Dermis blood vessel endothelial cell (primary cell): ENCODE data around the gene MXRA7. TPM values are rescaled to one million over a fixed set of nuclear protein-coding genes. Genes with fewer than 3 reads are reported as not detected.
"Not testable (repeated sequence)": the region's sequence is repeated elsewhere in the genome, so short reads cannot be mapped to it uniquely, and the experiment has no call there.

Source experiments
- DNase-seq: peaks from one replicate; pipeline ENCODE4 v3.0.0; 2010
- total RNA-seq: library from RNA; depleted of rRNA; stranded (reverse); fragments of >200 nt; gene quantifications from 2 replicates; pipeline ENCODE4 v1.2.3, GENCODE V29; 2014

Gene MXRA7
- total RNA-seq, 1 donor from 2014 or later, result 131 TPM

- peak; percentile 48 for DNase-seq
Measured at GRCh38 chr17:76735006-76735405, 24.2 kb upstream of the MXRA7 start.

- DNase-seq, result peak; percentile 74
Measured at GRCh38 chr17:76734080-76734840, 23.5 kb upstream of the MXRA7 start.

GRCh38 chr17:76733618-76733957, 22.8 kb upstream of the MXRA7 start:
- DNase-seq, result no peak

DNA sequence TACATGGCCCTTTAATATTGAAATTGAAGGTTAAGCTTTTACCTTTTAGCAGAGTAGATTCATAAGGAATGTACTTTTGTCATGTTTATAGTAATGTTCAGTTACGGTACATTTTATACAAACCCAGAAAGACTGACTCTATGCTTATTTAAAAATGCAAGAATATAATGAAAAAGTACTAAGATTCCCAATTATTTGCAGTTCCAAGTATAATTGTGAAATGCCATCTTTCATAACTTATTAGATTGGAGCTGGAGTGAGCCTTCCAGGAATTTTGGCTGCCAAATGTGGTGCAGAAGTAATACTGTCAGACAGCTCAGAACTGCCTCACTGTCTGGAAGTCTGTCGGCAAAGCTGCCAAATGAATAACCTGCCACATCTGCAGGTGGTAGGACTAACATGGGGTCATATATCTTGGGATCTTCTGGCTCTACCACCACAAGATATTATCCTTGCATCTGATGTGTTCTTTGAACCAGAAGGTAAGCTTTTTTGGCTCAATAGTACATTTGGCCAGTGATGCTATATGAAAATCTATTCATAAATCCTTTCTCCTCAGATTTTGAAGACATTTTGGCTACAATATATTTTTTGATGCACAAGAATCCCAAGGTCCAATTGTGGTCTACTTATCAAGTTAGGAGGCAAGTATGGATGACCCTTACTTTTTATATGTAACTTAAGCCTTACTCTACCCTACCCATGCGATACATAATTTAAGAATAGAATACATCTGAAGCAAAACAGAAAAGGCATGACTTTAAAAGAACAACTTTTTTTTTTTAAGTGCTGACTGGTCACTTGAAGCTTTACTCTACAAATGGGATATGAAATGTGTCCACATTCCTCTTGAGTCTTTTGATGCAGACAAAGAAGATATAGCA, 22.2 kb upstream of the MXRA7 start:
- no peak for DNase-seq

DNA sequence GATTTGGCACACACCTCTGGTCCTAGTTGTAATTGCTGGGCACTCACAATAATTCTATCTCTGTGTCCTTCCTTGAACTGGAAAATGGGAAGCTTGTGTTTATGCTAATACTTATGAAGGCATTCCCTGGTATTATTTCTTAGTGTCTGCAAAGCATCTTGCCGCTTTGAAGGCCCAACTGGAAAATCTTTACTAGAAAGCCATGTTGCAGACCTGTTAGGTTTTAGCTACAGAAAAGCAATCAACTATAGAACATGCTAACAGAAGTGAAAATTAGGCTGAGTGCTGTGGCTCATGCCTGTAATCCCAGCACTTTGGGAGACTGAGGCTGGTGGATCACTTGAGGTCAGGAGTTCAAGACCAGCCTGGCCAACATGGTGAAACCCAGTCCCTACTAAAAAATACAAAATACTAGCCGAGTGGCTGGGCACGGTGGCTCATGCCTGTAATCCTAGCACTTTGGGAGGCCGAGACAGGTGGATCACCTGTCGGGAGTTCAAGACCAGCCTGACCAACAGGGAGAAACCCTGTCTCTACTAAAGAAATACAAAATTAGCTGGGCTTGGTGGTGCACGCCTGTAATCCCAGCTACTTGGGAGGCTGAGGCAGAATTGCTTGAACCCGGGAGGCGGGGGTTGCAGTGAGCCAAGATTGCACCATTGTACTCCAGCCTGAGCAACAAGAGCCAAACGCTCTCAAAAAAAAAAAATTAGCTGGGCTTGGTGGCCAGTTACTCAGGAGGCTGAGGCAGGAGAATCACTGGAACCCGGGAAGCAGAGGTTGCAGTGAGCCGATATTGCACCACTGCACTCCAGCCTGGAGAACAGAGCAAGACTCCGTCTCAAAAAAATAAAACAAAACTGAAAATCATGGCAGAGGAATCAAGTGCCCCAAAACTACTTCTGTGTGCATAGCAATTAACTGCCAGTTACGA, 21.3 kb upstream of the MXRA7 start:
- not testable (repeated sequence) for DNase-seq

DNA sequence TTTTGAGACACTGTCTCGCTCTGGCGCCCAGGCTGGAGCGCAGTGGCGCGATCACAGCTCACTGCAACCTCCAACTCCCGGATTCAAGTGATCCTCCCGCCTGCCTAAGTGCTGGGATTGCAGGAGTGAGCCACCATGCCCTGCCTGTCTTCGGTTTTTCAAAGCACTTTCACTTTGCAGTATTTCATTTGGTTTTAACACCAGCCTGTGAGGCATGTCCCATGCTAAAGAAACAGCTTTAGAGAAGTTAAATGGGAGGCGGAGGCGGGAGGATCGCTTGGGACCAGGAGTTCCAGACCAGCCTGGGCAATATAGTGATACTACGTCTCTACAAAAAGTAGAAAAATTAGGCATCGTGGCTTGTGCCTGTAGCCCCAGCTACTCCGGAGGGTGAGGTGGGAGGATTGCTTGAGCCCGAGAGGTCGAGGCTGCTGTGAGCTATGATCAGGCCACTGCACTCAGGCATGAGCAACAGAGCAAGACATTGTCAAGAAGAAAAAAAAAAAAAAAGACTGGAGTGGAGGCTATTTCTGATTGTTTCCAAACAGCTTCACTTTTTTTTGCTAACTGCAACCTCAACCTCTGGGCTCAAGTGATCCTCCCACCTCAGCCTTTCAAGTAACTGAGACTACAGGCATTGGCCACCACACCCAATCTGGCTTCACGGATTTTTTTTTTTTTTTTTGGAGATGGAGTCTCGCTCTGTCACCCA, 17.1 kb upstream of the MXRA7 start:
- DNase-seq, result peak; percentile 24

- DNase-seq, result peak; percentile 89
Measured at GRCh38 chr17:76726776-76727718, 16.3 kb upstream of the MXRA7 start, which contains the start of gene METTL23. Gene METTL23 (plus strand): TSS chr17:76726839. CDS start chr17:76729711, 2,872 bp downstream.

GRCh38 chr17:76726231-76726775, 15.5 kb upstream of the MXRA7 start, which contains the start of gene JMJD6:
Gene JMJD6 (minus strand): TSS chr17:76726606. CDS start chr17:76726475, 131 bp downstream.
- peak; percentile 97 for DNase-seq

GRCh38 chr17:76725580-76726230, 14.9 kb upstream of the MXRA7 start:
- DNase-seq, result peak; percentile 56

DNA sequence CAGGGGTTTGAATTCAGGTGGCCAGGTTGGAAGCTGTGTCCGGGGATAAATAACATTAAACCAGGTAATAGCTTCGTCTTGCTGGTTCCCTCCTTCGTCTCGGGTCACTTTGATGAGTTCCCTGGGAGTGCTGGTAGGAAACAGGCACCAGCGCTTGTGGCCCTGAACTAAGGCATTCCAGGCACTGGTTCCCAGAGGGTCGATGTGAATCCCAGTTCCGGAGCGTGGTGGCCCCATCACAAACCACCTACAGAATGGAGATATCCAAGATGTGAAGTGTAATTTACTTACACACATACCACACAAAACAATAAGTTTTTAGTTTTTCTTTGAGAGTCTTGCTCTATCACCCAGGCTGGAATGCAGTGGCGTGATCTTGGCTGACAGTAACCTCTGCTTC, 13.0 kb upstream of the MXRA7 start:
- DNase-seq, result no peak

DNA sequence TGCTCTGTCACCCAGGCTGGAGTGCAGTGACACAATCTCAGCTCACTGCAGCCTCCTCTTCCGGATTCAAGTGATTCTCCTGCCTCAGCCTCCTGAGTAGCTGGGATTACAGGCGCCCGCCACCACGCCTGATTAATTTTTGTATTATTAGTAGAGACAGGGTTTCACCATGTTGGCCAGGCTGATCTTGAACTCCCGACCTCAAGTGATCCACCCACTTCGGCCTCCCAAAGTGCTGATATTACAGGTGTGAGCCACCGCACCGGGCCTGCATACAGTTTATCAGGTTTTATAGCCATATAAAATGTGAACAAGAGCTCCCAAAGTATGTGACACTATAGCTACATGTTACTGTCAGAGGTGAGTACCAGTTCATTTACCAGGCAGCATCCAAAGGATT, 12.2 kb upstream of the MXRA7 start:
- not testable (repeated sequence) for DNase-seq

DNA sequence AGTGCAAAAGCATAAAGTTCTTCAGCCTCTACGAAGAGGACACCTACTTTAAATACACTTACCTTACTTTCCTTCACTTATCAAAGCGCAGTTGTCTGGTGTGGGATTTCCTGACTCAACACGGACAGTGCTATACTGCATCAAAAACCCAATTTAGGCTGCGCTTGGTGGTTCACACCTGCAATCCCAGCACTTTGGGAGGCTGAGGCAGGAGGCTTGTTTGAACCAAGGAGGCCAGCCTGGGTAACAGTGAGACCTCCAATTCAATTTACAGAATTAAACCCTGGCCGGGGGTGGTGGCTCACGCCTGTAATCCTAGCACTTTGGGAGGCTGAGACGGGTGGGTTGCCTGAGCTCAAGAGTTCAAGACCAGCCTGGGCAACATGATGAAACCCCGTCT, 11.5 kb upstream of the MXRA7 start:
- no peak for DNase-seq

- no peak for DNase-seq
Measured at GRCh38 chr17:76721463-76721862, 10.7 kb upstream of the MXRA7 start.

- DNase-seq, result no peak
Measured at GRCh38 chr17:76720941-76721340, 10.2 kb upstream of the MXRA7 start.

DNA sequence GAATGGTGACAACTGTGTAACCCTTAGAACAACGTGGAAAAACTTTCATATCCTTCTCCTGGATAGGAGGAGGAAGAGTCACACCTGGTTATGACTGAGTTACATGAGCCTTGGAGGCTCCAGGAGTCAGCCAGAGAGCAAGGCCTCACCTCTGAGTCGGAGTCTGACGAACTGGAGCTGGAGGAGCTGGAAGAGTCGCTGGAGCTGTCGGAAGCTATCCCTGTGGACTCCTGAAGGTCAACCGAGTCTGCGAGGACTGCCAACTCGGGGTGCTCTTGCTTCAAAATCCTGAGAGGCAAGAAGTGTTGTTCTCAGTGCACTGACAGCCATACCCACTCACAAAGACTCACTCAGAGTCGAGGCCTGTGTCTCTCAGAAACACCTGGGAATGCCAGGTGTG, 9.4 kb upstream of the MXRA7 start:
- no peak for DNase-seq

DNA sequence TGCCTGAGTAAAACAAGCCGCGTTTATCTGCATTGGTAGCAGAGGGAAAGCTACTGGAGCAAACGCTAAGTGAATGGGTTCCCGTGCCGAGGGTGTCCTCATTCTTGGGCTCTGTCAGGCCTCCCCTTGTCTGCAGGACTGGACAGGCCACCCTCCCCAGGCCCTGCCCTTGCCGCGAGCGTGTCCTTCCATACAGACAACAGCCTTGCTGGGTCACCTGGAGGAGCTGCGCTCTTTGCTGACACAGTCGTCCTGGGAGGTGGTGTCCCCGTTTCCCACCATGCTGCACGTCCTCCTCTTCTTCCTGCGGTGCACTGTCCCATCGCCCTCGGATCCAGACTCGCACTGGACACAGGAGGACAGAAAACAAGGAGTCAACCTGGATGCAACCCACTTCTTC, 7.8 kb upstream of the MXRA7 start:
- DNase-seq, result no peak

DNA sequence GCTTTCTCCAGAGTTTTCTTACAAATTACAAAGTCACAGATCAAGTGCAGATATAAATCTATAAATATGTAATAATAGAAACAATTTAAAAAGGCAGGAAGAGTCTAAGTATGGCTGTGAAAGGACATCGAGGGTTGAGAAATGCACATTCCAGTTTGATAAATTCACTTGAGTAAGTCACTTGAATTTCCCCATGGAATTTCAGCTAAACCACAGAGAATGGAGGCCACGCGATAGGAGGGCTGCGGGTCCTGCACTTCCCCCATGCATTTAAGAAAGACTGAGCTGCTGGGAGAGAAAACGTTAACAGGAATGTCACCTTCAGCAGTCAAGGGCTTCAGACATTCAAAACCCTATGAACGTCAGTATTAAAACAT, 6.1 kb upstream of the MXRA7 start:
- no peak for DNase-seq

DNA sequence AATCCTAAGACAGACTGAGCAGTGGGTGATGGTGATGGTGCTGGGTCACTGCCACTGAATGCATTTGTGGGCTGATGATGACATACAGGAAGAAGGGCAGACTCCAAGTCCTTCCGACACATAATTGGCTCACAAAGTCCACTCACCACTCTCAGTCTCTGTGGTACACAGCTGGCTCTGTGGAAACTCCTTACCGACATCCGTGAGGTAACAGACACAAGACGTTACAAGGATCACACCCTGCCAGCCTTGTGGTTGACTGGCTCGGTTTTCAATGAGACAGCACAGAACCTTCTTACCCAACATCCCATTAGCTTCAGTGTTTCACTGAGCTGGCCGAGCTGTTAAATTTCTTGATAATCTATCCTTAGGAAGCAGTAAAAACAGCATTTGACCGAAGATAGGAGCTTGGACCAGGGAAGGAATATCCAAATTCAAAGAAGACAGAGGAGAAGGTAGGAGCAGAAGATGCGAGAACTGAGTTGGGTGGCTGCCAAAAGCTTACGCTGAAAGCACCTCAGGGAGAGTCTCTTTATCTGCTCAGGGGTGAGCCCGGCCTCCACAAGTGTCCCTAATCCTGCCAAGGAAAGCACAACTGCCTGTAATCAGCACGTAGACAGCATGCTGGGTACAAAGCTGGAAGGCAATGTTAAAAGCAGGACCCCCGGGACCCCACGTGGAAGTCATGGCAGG, 5.5 kb upstream of the MXRA7 start:
- peak; percentile 76 for DNase-seq

GRCh38 chr17:76715496-76715830, 4.7 kb upstream of the MXRA7 start:
- no peak for DNase-seq
